HCT116 (cell line): Measurements from ENCODE around the gene BCL11A.

Source experiments
- EZH2 ChIP-seq: fragments of 200-600 bp; sonication (generic); IDR thresholded peaks from 2 replicates; pipeline ENCODE4 v1.6.1; 2017; ENCODE audit warnings: antibody characterized with exemption, mixed run types
- POLR2A ChIP-seq: IDR thresholded peaks from 2 replicates; pipeline ENCODE4 v1.7.0; 2011; ENCODE audit warnings: borderline replicate concordance; ENCODE audit not compliant: insufficient read depth, insufficient read length; ENCODE audit errors: extremely low read depth
- POLR2AphosphoS5 ChIP-seq: IDR thresholded peaks from 2 replicates; pipeline ENCODE4 v1.6.1; 2011; ENCODE audit warnings: mild to moderate bottlenecking, low read depth, low read length, moderate library complexity
- TCF7L2 ChIP-seq: IDR thresholded peaks from 2 replicates; pipeline ENCODE4 v1.7.0; 2011; ENCODE audit warnings: borderline replicate concordance, inconsistent platforms; ENCODE audit not compliant: insufficient read depth, insufficient read length; ENCODE audit errors: extremely low read depth
- YY1 ChIP-seq: IDR thresholded peaks from 2 replicates; pipeline ENCODE4 v1.6.1; 2011; ENCODE audit warnings: low read length, low read depth, moderate library complexity, mild to moderate bottlenecking; ENCODE audit not compliant: insufficient replicate concordance; ENCODE audit errors: extremely low read depth
- TF ChIP-seq, protein P1 (sequence below), 3 experiments: fragments of 200-600 bp in 1 of 3; sonication (generic) in 1 of 3; IDR thresholded peaks in 2 of 3; conservative IDR thresholded peaks in 1 of 3; 2 replicates each; pipeline ENCODE4 v1.5.1; 2012 to 2017; ENCODE audit warnings: low read depth in 2 of 3, low read length in 2 of 3, antibody characterized with exemption in 1 of 3, borderline replicate concordance in 1 of 3, control low read depth in 1 of 3, mild to moderate bottlenecking in 1 of 3, mixed read lengths in 1 of 3, mixed run types in 1 of 3, moderate library complexity in 1 of 3; ENCODE audit not compliant: insufficient read depth in 1 of 3

DNA sequence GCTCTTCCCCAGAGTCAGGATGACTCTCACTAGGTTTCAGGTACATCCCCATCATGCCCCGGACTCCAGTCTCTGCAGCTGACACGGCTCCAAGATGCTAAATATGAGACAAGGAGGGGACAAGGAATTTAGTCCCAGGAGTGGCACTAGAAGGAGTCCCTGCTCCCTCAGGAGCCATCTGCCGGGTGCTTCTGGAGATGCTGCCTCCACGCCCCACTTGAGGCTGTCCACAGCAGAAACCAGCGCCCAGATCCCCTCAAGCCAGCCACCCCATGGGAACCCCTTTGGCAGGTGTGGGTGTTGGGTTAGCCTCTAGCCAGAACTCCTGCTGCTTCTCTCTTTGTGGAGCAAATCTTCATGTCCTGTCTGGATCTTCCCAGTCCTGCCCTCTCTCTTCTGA lies 40.3 kb downstream of the BCL11A start:
- TF ChIP-seq, protein P1, sequence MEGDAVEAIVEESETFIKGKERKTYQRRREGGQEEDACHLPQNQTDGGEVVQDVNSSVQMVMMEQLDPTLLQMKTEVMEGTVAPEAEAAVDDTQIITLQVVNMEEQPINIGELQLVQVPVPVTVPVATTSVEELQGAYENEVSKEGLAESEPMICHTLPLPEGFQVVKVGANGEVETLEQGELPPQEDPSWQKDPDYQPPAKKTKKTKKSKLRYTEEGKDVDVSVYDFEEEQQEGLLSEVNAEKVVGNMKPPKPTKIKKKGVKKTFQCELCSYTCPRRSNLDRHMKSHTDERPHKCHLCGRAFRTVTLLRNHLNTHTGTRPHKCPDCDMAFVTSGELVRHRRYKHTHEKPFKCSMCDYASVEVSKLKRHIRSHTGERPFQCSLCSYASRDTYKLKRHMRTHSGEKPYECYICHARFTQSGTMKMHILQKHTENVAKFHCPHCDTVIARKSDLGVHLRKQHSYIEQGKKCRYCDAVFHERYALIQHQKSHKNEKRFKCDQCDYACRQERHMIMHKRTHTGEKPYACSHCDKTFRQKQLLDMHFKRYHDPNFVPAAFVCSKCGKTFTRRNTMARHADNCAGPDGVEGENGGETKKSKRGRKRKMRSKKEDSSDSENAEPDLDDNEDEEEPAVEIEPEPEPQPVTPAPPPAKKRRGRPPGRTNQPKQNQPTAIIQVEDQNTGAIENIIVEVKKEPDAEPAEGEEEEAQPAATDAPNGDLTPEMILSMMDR (IDR thresholded peaks at IDR 0.05 in 2 of 3, conservative IDR thresholded peaks at IDR 0.05 in 1 of 3; ENCODE audit: borderline replicate concordance in 1 of 3, insufficient read depth in 1 of 3, low read depth in 2 of 3, low read length in 2 of 3) = no peak
- TF ChIP-seq EZH2 = no peak
- no peak for TF ChIP-seq TCF7L2
- no peak for TF ChIP-seq POLR2A
- TF ChIP-seq POLR2AphosphoS5 = no peak
- TF ChIP-seq YY1 = no peak
